ENCODE data around the gene CBX4.
A peak's percentile ranks its signal among the peaks of the same experiment; 100 is the strongest.

The CBX4 gene

GRCh38 chr17:79840989-79841286 lies 1.7 kb upstream of the CBX4 start:
- DNase-seq = no peak

DNA sequence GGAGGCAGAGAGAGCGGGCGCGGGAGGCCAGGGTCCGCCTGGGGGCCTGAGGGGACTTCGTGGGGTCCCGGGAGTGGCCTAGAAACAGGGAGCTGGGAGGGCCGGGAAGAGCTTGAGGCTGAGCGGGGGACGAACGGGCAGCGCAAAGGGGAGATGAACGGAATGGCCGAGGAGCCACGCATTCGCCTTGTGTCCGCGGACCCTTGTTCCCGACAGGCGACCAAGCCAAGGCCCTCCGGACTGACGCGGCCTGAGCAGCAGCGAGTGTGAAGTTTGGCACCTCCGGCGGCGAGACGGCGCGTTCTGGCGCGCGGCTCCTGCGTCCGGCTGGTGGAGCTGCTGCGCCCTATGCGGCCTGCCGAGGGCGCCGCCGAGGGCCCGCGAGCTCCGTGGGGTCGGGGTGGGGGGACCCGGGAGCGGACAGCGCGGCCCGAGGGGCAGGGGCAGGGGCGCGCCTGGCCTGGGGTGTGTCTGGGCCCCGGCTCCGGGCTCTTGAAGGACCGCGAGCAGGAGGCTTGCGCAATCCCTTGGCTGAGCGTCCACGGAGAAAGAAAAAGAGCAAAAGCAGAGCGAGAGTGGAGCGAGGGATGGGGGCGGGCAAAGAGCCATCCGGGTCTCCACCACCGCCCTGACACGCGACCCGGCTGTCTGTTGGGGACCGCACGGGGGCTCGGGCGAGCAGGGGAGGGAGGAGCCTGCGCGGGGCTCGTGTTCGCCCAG lies 1.2 kb upstream of the CBX4 start:
- no peak for DNase-seq

- peak; percentile 87 for DNase-seq
Measured at GRCh38 chr17:79838522-79839274, 542 bp downstream of the CBX4 start.

GRCh38 chr17:79837888-79838521 lies 1.2 kb downstream of the CBX4 start:
- no peak for DNase-seq

GRCh38 chr17:79836972-79837887 lies 2.0 kb downstream of the CBX4 start:
- no peak for DNase-seq

DNA sequence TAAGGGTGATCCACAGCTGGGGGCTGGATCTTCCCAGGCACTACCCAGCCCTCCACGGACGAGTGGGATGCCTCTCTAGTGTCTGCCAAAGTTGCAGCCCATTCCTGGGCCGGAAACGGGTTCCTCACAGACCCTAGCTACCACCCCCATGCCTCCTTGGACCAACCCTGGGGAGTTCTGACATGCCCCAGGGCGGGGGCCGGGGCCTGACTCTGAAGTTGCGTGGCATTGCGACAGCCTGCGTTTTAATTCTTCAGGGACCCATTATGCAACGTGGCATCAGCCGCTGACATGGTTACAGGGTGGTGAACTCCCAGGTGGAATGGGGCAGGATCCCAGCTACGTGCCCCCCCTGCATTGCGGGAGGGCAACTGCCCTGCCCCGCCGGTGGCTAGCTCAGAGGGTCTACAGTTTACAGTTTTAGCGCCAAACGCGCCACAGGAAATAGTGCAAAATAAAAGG lies 2.7 kb downstream of the CBX4 start:
- DNase-seq = no peak

DNA sequence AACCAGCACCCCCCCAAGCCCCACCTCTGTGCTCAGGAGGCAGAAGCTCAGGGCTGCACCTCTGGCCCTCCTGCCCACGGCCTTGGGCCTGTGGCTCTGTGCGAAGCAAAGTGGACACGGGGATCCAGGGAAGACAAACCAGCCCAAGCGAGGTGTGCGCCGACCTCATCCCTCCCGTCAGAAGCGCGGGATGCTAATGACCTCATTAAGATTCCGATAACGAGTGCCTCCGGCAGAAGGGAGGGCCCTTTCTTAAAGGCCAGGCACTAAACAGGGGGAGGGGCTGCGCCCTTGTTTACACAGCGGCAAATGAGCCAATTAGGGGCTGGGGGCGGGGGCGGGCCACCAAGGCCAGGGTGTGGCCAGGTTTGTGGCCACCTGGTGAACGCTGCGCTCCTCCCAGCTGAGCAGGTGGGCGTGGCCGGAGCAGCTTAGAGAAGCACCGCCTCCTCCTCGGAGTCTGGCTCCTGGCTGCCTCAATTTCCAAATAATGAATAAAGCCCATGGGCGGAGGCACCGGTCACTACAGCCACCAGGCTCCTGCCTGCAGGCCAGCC lies 3.2 kb downstream of the CBX4 start:
- no peak for DNase-seq

- no peak for DNase-seq
Measured at GRCh38 chr17:79835470-79835899, 3.8 kb downstream of the CBX4 start.

GRCh38 chr17:79834565-79835469 lies 4.4 kb downstream of the CBX4 start:
- DNase-seq = no peak

DNA sequence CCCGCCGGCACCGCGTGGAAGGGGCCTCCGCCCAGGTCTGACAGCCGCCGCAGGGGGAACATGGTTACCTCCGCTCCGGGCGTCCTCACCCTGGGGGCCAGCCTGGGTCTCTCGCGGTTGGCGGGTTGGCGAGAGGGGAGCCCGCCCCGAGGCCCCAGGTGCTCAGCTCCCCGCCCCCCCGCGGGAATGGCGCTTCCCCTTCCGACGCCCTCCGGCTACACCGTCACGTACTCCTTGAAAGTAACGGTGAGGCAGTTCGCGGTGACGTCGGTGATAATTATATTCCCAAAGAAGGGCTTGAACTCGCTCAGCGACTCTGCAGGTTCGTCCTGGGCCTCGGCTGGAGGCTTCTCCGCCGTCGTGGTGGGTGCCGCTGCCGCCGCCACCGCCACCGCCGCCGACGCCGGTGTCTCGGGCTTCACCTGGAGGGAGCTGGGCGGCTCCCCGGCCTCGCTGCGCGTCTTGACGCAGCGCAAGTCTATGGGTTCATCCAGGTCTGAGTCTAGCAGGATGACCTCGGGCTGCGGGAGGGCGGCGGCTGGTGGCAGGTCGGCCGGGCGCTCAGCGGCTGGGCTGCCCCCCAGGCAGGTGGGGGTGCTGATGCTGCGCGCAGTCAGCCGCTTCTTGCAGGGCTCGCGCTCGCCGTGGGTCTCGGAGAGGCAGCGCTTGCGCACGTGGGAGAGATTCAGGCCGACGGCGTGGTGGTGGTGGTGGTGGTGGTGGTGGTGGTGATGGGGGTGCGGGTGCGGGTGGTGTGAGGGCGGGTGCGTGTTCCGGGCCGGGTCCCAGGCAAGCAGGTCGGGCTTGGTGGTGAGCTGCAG lies 5.3 kb downstream of the CBX4 start:
- no peak for DNase-seq

DNA sequence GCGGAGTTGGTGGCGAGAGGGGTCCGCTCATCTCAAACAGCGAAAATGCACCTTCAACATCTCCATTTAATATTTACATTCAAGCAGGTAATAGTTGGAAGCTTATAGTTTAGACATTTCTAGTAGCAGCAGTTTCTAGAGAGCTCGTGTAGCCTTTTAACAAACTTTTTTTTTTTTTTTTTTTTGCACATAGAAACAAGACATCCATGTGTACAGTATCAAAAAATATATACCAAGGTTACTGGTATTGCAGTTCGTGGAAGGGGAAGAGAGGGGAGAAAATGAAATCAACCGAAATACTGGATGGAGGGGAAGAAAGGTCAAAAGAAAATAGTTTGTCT lies 6.2 kb downstream of the CBX4 start:
- DNase-seq = no peak

DNA sequence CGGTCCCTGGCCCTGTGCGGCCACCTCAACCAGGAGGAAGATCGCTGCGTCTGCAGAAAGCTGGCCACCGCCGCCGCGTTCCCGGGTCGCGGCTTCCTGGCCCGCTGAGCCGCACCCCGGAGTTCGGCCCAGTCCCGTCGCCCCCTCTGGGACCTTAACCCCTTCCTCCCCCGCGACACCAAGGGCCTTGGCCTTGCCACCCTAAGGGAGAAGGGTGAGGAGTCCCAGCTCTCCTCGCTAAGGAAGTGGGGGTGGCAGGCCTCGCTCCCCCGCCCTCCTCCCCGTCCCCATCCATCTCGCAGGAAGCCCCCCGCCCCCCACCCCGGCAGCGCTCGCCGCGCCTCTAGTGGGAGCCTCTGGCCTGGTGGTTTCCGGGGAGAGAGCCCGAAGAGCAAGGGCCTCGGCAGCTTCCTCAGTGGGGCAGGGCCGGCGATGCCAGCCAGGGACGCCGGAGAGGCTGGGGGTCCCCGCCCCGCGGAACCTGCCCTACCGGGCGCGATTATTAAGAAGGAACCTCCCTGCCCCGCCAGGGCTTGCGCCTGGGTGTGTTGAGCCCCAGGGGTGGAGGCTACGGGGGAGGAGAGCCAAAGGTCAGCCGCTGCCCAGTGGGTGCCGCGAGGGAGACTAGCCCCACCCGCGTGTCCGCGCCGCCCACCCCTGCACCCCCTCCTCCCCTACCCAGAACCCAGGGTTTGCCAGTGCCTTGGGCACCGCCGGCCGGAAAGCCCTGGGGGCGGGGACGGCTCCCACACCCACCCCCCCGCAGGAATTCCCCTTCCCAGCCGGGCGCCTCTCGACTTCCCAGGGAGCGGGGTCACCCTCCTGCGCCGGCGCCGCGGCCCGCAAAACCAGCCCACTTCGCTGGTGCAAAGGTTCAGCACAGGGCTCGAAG lies 6.8 kb downstream of the CBX4 start:
- no peak for DNase-seq

DNA sequence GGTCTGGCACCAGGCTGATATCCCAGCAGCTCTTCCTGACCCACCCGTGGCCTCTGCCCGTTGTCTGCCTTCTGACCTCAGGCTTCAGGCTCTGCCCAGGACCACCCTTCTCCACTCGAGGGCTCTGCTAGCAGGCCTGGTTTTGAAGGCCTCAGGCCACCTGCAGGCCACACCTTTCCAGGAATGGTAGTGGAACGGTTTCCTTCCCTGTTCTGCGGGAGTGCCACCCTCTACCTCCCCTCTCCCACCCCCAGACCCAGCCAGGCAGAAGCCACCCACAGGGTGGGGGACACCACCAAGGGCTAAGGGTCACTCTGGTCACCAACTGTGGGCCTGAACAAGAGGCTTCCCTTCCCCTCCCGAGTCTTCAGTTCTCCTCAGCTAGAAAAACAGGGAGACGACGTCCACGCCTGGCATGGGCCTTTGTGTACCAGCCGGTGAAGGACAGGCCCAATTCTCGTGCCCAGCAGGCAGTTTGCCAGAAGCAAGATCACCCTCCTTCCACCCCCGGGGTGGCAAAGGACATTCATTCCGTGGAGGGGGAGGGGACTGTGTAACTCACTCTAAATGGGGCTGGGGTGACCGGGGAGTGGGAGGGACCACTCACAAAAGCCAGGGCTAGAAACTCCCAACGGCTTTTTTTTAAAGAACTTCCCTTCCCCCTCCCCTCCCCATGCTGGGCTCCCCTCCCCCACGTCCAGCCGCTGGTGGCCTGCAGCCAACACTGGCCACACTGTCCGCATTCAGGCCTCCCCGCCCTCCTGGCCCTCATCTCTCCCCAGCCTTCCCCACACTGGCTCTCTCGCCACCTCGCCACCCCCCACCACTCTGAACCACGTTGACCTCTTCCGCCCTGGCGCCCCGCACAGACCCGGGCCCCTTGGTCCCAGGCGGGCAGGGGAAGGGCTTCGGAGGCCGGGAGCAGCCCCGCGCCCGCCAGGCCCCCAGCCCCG lies 7.7 kb downstream of the CBX4 start:
- no peak for DNase-seq

GRCh38 chr17:79830763-79831264 lies 8.4 kb downstream of the CBX4 start:
- DNase-seq = no peak

DNA sequence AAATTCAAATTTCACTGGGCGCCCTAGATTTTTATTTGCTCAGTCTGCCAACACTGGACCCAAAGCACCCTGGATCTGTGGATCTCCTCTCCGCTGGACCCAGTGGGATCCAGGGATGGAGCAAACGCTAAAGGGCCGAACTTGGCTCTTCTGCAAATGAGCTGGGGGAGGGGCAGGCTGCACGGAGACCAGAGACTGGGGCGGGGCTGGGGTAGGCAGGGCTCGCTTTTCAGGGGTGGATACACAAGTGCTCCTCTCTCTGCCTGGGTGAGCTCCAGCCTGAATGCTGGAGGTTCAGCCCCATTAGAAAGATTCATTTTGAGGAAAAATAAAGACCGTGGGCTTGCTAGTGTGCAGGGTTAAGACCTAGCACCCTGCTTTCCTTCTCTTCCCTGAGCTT lies 8.9 kb downstream of the CBX4 start:
- DNase-seq = no peak

- no peak for DNase-seq
Measured at GRCh38 chr17:79829457-79829856, 9.8 kb downstream of the CBX4 start.

DNA sequence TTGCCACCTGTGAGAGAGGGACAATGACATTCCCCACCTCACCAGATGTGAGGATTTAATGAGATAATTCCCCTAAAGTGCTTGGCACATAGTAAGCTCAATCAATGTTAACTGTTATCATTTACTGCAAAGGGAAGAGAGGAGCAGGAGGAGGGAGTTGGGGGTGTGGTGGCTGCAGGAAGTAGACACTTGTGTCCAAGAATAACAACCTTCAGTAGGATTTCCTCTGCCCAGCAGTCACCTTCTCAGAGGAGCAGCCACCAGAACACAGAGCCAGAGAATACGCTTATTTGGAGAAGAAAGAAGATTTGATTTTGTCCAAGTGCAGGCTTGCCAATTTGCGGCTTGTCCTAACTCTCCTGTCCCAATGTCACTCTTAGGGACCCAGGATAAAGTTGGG lies 10.2 kb downstream of the CBX4 start:
- DNase-seq = no peak

All from right forelimb (tissue), 1 donor.